CD4-positive, CD25-positive, alpha-beta regulatory T cell (primary cell): ENCODE results near the gene ZDHHC11B. TPM values are rescaled to one million over a fixed set of nuclear protein-coding genes. Genes with fewer than 3 reads are reported as not detected.
"Not testable (repeated sequence)": the region's sequence is repeated elsewhere in the genome, so short reads cannot be mapped to it uniquely, and the experiment has no call there.

Experiments used
- ATAC-seq, 2 donors: fragments of 150-1000 bp; cut with Tn5 transposase; one replicate each; pipeline ENCODE4 v1.10.0; 2021; ENCODE audit warnings: low read depth in 2 of 2, moderate number of reproducible peaks in 2 of 2, moderate library complexity in 1 of 2
- DNase-seq, 3 donors: peaks; one replicate each; pipeline versions ENCODE4 v3.0.0 to v3.0.0-alpha.2; 2012 to 2022; ENCODE audit warnings: mixed read lengths in 1 of 3
- H3K27ac ChIP-seq: one replicate; pipeline ENCODE4 v1.7.0; 2013; ENCODE audit warnings: mild to moderate bottlenecking, low read length; ENCODE audit not compliant: insufficient read depth, poor library complexity, severe bottlenecking
- H3K27me3 ChIP-seq: one replicate; pipeline ENCODE4 v1.7.0; 2013; ENCODE audit warnings: low read length; ENCODE audit not compliant: control insufficient read depth, insufficient read depth
- H3K36me3 ChIP-seq: one replicate; pipeline ENCODE4 v1.7.0; 2013; ENCODE audit warnings: mild to moderate bottlenecking, low read length, moderate library complexity; ENCODE audit not compliant: control insufficient read depth, insufficient read depth
- H3K4me1 ChIP-seq: 2 replicates; pipeline ENCODE4 v1.7.0; 2013; ENCODE audit warnings: mild to moderate bottlenecking, low read length; ENCODE audit not compliant: insufficient read depth, control insufficient read depth, poor library complexity, severe bottlenecking
- H3K4me3 ChIP-seq: one replicate; pipeline ENCODE4 v1.7.0; 2013; ENCODE audit warnings: low read depth, mild to moderate bottlenecking, low read length, moderate library complexity
- H3K9me3 ChIP-seq, 2 experiments: 1 replicate in 1 of 2; 2 replicates in 1 of 2; pipeline ENCODE4 v1.7.0; 2013; ENCODE audit warnings: low read length in 2 of 2, mild to moderate bottlenecking in 1 of 2, moderate library complexity in 1 of 2; ENCODE audit not compliant: control insufficient read depth in 2 of 2
- H3K27ac Mint-ChIP-seq, 3 donors: one replicate each; pipeline ENCODE4 v1.8.0; 2020 to 2022; ENCODE audit warnings: mild to moderate bottlenecking in 3 of 3, mixed read lengths in 3 of 3, moderate library complexity in 2 of 3
- H3K27me3 Mint-ChIP-seq: one replicate; pipeline ENCODE4 v1.8.0; 2022; ENCODE audit warnings: mild to moderate bottlenecking, mixed read lengths
- H3K36me3 Mint-ChIP-seq: one replicate; pipeline ENCODE4 v1.8.0; 2020; ENCODE audit warnings: mixed read lengths
- H3K4me1 Mint-ChIP-seq, 4 donors: one replicate each; pipeline ENCODE4 v1.8.0; 2020 to 2022; ENCODE audit warnings: mixed read lengths in 4 of 4, mild to moderate bottlenecking in 1 of 4
- H3K4me3 Mint-ChIP-seq, 4 donors: one replicate each; pipeline ENCODE4 v1.8.0; 2020 to 2022; ENCODE audit warnings: mild to moderate bottlenecking in 4 of 4, mixed read lengths in 4 of 4, moderate library complexity in 3 of 4
- H3K9me3 Mint-ChIP-seq, 7 donors: one replicate each; pipeline ENCODE4 v1.8.0; 2020 to 2022; ENCODE audit warnings: mixed read lengths in 7 of 7, mild to moderate bottlenecking in 3 of 7, moderate library complexity in 2 of 7
- polyA plus RNA-seq, 4 donors: library from polyadenylated mRNA; unstranded; fragments of 300-500 nt; fragmentation: Illumina TruSeq; gene quantifications; one replicate each; pipeline ENCODE4 v1.2.3, GENCODE V29; 2021
- total RNA-seq: library from RNA; stranded (reverse); gene quantifications from one replicate; pipeline ENCODE4 v1.2.3, GENCODE V29; 2022

ZDHHC11B gene
- total and polyA plus RNA-seq, 5 donors from 2014 or later: 17.7 TPM; not detected in 4

DNA sequence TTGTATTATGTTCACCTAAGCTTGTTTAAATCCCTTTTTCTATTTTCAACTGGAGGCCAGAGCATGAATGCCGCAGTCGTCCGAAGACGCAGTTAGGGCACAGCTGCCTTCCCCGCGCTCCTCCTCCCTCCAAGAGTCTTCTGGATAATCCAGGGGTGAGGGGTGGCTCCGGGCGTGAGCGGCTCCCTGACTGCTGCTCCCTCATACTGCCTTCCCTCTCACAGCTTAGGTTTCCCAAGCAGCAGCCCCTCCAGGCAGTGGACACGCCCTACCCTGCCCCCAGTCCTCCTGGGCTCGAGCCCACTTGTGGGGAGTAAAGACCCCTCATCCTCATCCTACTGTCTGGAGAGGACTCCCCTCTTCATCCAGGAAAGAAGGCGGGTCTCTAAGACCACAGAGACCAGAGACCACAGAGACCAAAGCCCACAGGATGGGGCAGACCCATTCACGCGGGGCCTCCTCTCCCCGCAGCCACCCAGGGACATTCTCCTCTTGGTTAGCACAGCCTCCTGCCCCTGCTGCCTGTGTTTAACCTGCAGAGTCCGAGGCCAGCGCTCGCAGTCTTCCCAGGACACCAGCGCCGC is 31.9 kb downstream of the ZDHHC11B start:
- H3K4me1 ChIP-seq, H3K4me3 ChIP-seq, H3K27me3 Mint-ChIP-seq, H3K4me1 Mint-ChIP-seq, H3K36me3 ChIP-seq, H3K27ac Mint-ChIP-seq, H3K9me3 Mint-ChIP-seq, H3K9me3 ChIP-seq, H3K4me3 Mint-ChIP-seq, DNase-seq, H3K36me3 Mint-ChIP-seq, H3K27me3 ChIP-seq, ATAC-seq, H3K27ac ChIP-seq: not testable (repeated sequence)

- not testable (repeated sequence) for H3K4me1 Mint-ChIP-seq, H3K27me3 ChIP-seq, H3K4me1 ChIP-seq, H3K36me3 Mint-ChIP-seq, ATAC-seq, H3K4me3 ChIP-seq, H3K27me3 Mint-ChIP-seq, H3K4me3 Mint-ChIP-seq, H3K36me3 ChIP-seq, H3K9me3 Mint-ChIP-seq, H3K9me3 ChIP-seq, H3K27ac ChIP-seq, H3K27ac Mint-ChIP-seq, DNase-seq
Observed at GRCh38 chr5:751992-752391, 32.5 kb downstream of the ZDHHC11B start.

- ATAC-seq (no peak), DNase-seq (no peak)
- Histone ChIP-seq H3K4me3 (no peak overlapping the region), H3K27me3 (no peaks in the 10 kb centered on the region), H3K27ac (no peak overlapping the region), H3K9me3 (no peaks in the 10 kb centered on the region), H3K4me1 (no peaks in the 10 kb centered on the region), H3K36me3 (no peaks in the 10 kb centered on the region)
- no peak overlapping the region for H3K4me3 Mint-ChIP-seq
- H3K36me3 Mint-ChIP-seq: no peaks in the 10 kb centered on the region
- no peak overlapping the region for H3K27ac Mint-ChIP-seq
- peaks cover 0 to 6% (median 0%) of the 10 kb centered on the region in 4 donors for H3K4me1 Mint-ChIP-seq
- no peaks in the 10 kb centered on the region for H3K27me3 Mint-ChIP-seq
- H3K9me3 Mint-ChIP-seq: no peaks in the 10 kb centered on the region
Observed at GRCh38 chr5:751496-751895, 33.0 kb downstream of the ZDHHC11B start.

- not testable (repeated sequence) for H3K9me3 Mint-ChIP-seq, H3K27ac ChIP-seq, H3K4me1 ChIP-seq, H3K4me3 Mint-ChIP-seq, ATAC-seq, H3K27me3 ChIP-seq, H3K27me3 Mint-ChIP-seq, H3K36me3 ChIP-seq, H3K36me3 Mint-ChIP-seq, H3K27ac Mint-ChIP-seq, H3K9me3 ChIP-seq, H3K4me3 ChIP-seq, DNase-seq, H3K4me1 Mint-ChIP-seq
Observed at GRCh38 chr5:750226-750625, 34.3 kb downstream of the ZDHHC11B start.

GRCh38 chr5:749101-749670 is 35.3 kb downstream of the ZDHHC11B start:
- H3K4me1 Mint-ChIP-seq: peaks cover 0 to 2% (median 0%) of the 10 kb centered on the region in 4 donors
- Histone ChIP-seq H3K36me3 (no peaks in the 10 kb centered on the region), H3K4me1 (no peaks in the 10 kb centered on the region), H3K9me3 (no peaks in the 10 kb centered on the region), H3K27me3 (no peaks in the 10 kb centered on the region), H3K27ac (no peak overlapping the region), H3K4me3 (no peak overlapping the region)
- no peak overlapping the region for H3K4me3 Mint-ChIP-seq
- ATAC-seq (peak in 1 of 2 donors; percentile 8), DNase-seq (no peak)
- no peaks in the 10 kb centered on the region for H3K9me3 Mint-ChIP-seq
- H3K36me3 Mint-ChIP-seq: no peaks in the 10 kb centered on the region
- H3K27ac Mint-ChIP-seq: no peak overlapping the region
- H3K27me3 Mint-ChIP-seq: no peaks in the 10 kb centered on the region

DNA sequence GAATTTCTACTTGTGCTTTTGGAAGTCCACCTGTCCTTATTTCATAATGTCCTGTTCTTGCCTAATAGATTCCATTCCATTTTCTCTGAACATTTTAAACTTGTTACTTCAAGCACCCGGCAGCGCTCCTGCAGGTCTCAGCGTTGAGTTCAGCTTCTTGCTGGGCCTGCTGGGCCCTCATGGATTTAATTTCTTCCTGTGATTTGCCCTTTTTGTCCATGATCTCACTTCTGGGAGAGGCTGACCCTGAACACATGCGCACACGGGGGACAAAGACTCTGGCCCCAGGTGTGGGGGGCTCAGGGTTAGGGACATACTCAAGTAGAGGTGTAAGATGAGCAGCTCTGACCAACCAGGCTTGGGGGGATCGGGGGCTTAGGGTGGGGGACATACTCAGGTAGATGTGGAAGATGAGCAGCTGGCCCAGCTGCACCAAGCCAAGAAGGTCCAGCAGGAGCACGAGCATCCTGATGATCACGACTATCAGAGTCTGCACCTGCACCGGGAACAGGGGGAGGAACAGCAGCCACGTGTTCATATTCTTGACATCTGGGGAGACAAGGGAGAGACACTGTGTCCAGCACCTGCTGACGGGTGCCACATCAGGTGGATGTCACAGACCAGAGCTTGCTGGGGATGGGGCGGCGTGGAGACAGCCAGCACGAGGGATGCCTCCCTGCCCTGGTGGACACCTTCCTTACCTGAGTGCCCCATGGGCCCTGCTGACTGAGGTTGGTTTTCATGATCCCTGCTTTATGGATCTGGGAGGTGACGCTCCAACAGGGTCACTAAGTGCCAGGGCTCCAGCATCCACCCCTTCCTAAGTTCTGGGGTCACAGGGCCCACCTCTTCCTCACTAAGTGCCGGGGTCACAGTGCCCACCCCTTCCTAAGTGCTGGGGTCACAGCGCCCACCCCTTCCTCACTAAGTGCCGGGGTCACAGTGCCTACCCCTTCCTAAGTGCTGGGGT is 36.2 kb downstream of the ZDHHC11B start:
- not testable (repeated sequence) for H3K9me3 ChIP-seq, H3K9me3 Mint-ChIP-seq, H3K36me3 Mint-ChIP-seq, DNase-seq, H3K27me3 Mint-ChIP-seq, H3K27me3 ChIP-seq, H3K36me3 ChIP-seq, H3K4me3 Mint-ChIP-seq, H3K4me1 Mint-ChIP-seq, H3K4me1 ChIP-seq, H3K27ac ChIP-seq, ATAC-seq, H3K4me3 ChIP-seq
- H3K27ac Mint-ChIP-seq: peak overlapping the region in 1 of 3 donors; percentile 2

- H3K9me3 Mint-ChIP-seq: not testable (repeated sequence)
Observed at GRCh38 chr5:747303-747844, 37.2 kb downstream of the ZDHHC11B start.

More at GRCh38 chr5:747303-747844, 37.2 kb downstream of the ZDHHC11B start:
- not testable (repeated sequence) for H3K36me3 Mint-ChIP-seq, H3K36me3 ChIP-seq, DNase-seq, H3K4me3 Mint-ChIP-seq, H3K9me3 ChIP-seq, H3K4me1 ChIP-seq, H3K4me1 Mint-ChIP-seq, ATAC-seq, H3K27me3 ChIP-seq, H3K27ac Mint-ChIP-seq, H3K4me3 ChIP-seq, H3K27ac ChIP-seq, H3K27me3 Mint-ChIP-seq
